ENCODE data around the gene CHN2.

Gene CHN2

DNA sequence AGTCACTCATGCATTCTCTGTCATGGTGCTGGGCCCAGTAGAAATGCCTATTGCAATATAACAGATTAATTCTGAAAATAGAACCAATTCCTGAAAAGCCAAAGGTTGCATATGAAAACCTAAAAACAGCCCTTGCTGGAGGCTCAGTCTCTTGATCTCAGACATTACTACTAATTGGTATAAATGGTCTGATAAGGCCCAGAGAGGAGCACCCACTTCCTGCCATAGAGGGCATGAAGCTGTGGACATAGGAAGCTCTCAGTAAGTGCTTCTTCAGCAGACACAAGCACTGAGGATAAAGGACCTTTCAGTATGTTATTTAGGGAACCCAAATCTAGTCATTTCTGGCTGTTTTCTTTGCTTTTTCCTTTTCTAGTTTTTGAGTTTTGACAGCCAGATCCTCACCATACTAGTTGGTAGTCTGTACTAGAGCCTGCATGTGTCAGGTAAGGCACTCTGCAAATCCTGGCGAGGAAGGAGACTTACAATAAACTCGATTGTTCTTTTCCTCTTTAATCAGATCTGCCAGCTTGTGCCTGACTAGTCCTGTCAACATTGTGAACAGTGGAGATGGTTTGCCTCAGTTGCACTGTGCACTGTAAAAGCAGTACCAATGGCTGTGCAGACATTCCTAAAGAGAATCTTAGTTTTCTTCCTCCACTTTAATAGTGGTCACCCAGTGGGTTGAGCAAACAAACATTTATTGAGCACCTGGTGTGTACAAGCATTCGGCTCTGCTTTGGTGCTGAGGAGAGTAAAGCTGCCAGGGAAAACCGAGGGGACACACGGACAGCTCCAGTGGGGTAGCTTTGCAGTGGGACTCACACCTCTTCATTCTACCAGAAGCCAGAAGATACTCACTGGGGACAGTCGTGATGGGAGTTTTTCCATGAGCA is 140.9 kb downstream of the CHN2 start:
- DNase-seq (ENCODE audit: low read depth in 2 of 2) = no peak

DNA sequence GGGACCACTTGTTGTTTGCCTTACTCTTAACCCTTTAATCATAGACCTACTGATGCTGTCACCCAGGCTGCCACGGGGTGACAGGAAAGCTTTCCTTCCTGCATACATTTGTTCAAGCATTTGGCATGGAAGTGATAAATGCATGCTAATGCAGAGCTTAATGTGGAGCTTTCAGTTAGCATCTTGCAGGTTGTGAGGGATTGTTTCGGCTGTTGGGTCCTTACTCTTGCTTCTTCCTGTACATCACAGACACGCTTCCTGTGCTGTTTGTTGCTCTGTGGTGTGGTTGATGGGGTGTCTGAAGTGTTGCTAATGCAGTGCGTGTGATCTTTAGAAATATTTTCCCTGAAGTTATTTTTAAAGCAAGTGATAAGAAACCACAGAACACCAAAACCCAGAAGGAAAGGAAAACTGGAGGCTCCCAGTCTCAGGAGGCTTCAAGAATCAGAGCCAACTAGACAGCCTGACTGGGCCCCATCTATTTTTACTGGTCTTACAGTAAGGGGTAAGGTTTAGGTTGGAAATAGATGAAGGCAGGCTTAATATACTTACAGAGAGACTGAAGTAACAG is 143.1 kb downstream of the CHN2 start:
- no peak for DNase-seq (ENCODE audit: low read depth in 2 of 2)

DNA sequence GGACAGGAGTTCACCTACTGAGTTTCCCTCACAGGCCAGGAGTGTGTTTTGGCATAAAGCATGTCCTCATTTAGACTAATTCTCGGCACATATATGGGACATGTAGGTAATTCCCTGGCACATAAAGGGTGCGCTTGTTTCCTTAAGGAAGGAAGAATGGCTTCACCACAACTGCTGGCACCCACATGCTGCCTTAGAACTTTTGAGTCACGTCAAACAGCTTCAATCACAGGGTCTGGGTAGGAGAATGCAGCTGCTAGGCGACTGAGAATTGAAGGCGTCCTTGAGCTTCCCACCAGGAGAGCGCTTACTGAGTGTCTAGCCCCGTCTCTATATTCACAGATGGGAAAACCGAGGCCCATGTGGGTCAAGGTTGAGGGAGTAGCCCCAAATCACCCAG is 146.1 kb downstream of the CHN2 start:
- no peak for DNase-seq (ENCODE audit: low read depth in 2 of 2)

DNA sequence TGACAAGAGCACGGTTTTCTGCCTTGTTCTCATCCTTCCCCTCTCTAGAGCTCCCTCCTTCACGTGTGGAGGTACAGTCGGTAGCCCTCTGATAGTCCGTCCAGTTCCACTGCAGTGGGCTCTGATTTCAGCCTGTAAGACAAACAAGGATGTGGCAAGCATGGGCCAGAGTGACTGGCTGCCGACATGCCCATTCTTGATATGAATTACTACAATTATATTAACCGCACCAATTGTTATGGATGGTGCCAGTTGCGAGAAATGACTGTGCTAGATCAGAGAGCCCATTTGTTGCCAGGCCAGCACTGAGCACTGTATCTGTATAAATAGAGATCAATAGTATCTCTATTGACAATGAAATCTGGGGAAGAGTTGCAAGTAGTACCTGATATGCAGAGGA is 146.6 kb downstream of the CHN2 start:
- DNase-seq (ENCODE audit: low read depth in 2 of 2) = no peak

DNA sequence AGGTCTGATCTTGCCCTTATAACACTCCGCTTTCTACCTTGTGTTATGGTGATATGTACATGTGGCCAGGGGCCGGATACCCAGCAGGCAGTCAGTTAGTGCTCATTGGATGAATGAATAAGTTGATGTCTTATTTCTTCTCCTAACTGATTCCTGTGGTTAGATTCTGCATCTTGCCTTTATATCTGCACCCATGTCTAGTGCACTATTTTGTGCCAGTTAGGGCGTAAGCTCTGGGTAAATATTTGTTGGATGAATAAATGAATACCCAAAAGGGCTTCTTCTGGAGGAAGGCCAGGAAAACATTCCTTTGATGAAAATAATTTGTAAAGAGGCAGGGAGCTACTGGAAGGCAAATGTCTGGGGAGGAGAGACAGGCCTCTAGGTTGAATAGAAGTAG is 148.2 kb downstream of the CHN2 start:
- no peak for DNase-seq (ENCODE audit: low read depth in 2 of 2)

DNA sequence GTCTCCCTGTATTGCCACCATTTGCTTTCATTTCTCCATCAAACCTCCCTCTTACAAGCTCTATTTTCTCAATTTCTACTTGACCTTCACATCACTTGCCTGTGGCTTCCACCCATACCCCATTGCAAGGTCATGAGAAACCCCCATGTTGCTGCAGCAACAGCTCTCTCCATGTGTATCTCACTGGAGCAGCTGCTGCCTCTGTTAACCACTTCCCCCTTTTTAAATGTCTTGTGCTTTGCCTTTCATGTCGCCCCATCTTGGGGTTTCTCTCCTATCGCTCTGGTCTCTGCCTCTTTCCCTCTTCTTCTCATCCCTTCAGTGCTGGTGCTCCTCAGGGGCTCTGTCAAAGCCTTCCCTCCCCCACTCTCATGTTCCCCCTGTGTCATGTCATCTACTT is 148.8 kb downstream of the CHN2 start:
- DNase-seq (ENCODE audit: low read depth in 2 of 2) = no peak

DNA sequence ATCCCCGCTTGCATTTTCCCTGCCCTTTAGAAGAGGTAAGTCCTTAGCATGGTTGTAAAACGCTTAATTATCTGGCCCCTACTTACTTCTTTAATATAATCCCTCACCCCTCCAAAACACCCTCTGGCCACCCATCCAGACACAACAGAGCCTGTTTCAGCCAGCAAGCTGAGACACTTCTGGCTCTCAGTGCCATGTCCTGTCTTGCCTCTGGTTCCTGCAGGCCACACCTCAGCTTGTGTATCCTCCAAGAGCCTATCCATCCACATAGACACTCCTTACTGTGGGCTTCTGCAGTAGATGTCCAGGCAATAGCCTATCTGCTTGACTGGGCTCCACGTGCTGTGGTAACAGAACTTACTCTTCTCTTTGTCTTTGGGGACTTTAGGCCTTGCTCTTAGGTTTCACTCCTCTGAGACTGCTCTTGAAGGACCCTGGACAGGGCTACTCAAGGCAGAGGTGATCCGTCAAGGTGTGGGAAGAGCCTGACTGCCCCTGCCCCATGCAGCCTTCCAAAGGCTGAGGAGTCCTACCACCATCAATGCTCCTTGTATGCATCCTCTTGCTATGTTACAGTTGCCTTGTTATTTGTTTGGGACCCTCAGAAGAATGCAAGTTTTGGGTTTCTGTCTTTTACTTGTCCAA is 149.9 kb downstream of the CHN2 start:
- no peak for DNase-seq (ENCODE audit: low read depth in 2 of 2)

DNA sequence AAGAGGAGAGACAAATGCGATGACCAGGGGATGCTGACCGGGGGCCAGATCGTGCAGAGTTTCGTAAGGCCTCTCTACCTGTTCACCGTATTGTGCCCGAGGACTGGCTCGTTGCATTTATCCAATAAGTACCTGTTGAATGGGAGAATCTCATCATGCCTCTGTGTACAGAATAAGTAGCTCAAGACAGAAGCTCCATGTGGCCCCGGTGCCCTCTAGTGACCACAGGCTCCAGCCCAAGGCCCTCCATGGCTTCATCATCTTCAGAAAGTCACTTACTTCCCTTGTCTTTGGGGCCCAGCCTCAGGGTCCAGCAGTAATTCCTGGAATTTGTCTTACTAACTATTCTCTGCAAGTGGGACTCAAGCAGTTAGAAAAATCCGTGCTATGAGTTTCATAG is 151.0 kb downstream of the CHN2 start:
- DNase-seq (ENCODE audit: low read depth in 2 of 2) = no peak

DNA sequence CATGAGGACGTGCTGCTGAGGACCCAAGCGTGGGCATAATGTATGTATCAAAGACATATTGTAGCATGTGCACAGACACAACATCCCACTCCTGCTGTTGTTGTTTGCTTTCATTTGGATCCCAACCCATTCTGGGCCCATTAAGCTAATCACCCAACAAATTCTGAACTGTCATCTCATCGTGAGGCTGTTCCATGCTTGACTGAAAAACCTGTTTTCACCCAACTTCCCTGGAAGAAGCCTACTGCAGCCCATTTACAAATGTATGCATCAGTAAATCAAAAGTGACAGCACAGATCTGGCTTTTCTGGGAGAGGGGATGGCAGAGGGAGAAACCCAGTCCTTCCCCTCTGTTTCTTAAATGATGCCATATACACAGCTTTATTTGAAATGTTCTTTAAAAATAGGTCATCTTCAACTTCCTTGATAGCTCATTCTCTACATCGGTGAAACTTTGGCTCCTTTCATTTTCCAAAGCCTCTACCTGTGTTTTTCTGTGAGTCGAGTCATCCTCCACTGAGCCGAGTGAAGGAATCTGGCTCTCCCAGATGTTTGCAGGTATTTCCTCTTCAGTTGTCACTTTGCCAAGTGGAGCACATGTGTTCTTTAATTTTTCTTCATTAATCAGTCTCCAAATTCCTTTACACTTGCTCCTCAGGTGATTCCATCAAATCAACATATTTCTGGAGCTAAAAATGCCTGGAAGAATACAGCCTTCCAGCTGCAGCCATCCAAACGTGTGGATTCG is 151.8 kb downstream of the CHN2 start:
- DNase-seq (ENCODE audit: low read depth in 2 of 2) = no peak

DNA sequence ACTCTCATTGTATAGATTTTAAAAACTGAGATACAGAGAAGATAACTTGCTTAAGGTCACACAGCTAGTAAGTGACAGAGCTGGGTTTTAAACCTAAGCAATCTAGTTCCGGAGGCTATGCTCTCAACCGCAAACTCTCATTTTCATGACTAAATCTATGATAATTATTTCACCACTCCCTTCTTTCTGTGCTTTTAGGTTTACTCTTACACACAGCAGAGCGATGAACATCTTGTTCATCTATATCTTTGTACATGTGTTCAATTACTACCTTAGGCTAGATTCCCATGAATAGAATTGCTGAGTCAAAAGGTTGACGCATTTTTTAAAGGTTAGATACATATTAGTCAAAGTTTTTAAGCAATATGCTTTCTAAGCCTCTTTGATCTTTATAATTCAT is 154.8 kb downstream of the CHN2 start:
- DNase-seq (ENCODE audit: low read depth in 2 of 2) = no peak

DNA sequence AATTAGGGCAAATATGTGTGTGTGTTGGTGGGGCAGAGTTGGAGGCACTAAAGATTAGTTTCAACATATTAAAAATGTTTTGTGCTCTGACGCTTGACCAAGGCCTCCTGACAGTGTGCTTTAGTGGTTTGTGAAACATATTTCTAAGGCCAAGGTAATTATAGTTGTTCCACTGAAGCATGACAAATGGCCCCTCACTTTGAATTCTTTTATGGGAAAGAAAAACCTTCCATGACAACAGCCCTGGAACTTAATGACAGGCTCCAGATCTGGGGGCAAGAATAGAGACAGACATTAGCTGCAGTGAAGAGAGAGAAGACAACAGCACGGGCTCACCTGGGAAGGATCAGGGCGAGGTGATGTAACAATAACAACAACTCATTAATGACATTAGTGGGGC is 155.8 kb downstream of the CHN2 start:
- no peak for DNase-seq (ENCODE audit: low read depth in 2 of 2)

DNA sequence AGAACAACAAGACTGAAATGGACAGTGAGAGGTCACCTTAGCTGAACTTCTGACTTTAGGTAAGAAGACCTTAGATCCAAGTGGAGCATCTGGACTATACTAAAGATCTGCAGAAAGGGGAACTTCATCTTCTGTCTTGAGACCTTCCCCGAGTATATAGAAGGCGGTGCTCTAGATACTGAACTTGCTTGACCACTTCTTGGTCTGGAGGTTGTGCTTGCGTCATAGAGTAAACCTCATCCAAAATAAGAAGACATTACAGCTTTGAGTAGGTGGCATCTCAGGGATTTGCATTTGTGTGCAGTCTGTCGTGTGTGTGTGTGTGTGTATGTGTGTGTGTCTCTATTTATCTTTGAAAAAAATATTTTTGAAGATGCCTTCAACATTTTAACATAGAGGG is 157.5 kb downstream of the CHN2 start:
- no peak for DNase-seq (ENCODE audit: low read depth in 2 of 2)

DNA sequence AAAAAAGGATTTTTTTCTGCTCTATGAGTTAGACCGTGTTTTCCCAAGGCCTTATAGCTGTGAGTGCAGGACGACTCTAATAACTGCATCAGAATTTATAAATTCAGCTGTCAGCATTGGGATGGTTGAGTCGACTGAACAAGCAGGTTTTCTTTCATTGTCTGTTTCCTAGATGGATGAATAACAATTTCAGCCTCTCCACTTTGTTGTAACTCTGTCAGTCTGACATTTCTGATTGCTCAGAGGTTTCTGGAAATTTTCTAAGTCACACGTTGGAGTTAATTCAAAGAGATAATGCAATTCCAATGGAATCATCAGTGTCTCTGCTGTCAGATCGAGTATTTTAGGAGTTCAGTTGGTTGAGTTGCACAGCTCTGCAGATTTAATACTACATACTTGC is 159.2 kb downstream of the CHN2 start:
- DNase-seq (ENCODE audit: low read depth in 2 of 2) = no peak

DNA sequence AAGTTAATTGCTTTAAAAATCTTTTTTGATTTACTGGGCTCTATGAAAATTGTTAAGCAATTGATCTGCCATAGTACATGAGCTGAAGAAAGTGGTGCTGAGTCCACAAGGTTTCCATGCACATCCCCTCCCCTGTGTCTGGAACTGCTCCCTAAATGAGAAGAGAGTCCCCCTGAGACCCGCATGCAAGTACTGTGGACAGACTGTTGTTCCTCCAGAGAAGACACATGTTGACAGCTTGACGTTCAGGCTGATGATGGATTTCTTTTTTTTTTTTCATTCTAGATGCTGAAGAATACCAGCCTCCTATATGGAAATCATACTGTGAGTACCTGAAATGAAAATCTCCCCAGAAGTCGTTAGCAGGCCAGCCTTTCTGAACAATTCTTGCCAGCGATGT is 159.8 kb downstream of the CHN2 start:
- no peak for DNase-seq (ENCODE audit: low read depth in 2 of 2)

DNA sequence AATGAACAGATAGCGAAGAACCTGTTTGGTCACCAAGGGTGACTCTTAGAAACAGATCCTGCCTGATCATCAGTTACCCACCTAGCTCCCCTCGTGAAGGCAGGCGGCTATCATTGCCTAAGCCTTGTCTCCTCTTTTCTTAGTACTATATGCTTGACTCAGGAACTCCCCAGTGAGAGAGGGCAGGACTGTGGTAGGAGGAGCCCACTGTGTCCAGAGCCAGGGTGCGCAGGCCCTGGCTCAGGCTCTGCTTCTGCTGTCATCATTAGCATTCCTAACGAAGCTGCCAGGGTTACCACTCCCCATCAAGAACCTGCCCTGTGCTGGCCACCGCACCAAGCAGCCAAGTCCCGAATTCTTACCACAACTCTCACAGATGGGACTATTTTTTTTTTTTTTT is 160.8 kb downstream of the CHN2 start:
- no peak for DNase-seq (ENCODE audit: low read depth in 2 of 2)

DNA sequence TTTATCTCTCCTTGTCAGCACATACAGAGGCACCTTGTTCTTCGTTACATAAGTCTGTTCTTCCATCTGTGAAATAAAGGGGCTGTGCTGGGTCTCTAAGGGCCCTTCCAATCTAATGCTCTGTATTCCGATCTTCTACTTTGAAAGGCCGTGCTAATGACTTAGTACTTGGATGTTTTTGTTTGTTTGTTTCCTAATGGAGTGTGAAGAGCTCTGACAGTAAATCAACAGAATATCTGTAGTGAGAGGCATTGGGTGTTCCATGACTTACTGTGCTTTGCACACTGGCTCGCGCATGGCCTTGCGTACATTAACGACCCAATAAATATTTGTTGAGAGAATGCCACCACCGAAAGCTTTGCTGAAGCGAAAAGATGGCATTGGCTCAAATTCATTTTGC is 162.1 kb downstream of the CHN2 start:
- DNase-seq (ENCODE audit: low read depth in 2 of 2) = no peak

DNA sequence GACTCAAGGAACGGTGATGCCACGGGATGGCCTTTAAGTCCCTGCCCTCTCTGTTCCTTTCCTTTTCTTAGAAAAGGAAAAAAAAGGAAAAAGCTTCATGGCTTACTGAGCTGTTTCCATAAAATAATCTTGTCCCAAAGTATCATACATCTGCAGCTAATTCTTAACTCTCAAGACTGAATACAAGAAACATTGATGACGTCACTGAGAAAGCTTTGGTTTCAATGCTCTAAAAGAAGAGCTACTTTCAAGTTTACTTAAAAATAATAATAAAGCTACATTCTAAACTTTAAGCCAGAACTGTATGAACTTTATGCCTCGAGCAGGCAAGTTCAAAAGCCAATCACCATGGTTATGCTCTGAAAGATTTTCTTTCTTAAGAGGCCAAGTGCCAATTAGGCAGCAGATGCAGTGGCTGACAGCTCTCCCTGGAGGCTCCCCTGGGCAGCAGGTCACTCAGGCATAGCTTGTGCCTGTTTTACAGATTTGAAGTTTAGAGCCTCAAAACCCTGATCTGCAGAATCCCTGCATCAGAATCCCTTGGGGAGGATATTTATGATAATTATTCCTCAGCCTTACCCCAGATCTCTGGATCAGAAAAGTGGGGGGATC is 165.0 kb downstream of the CHN2 start:
- DNase-seq (ENCODE audit: low read depth in 2 of 2) = no peak

DNA sequence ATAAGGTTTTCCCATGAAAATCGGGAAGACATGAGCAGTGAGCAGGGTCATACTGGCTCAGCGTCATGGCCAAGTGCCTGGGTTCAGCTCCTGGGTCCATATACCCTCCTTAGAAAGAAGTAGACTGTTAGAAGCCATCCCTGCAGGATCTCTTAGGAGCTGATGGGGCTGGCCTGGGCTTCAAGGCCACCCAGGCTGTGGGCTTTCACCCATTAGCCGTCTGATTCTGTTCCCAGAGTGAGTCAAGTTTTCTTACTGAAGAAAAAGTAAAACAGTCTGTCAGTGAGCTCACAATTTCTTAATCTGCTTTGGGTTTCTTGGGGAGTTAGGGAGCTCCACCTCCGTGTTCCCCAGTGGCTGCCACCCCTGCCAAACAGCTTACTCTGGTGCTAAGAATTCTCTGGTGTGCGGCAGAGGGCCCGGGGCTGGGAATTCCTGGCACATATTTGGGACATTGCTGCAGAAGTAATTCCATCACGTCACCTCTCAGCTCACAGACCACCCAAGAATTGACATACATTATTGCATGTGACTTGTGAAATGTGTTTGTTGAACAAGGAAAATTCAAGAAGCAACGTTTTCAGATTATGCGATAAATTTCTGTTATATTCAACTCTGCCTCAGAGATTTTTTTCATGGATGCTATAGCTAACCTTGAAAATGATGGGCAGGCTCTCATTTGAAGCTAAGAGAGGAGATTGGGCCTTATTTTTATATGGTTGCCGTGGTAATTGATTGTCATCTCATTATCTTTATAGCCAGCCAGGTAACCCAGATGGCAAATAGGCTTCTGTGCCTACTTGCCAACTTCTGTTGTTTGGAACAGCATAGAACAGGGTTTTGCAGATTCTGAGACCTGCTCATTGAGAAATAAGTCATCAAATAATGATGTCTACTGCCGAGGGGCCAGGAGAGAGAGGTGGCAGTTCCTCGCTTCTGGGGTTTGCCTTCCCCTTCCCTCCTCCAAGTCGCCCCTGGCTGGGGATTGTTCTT is 166.4 kb downstream of the CHN2 start:
- DNase-seq (ENCODE audit: low read depth in 2 of 2) = no peak

DNA sequence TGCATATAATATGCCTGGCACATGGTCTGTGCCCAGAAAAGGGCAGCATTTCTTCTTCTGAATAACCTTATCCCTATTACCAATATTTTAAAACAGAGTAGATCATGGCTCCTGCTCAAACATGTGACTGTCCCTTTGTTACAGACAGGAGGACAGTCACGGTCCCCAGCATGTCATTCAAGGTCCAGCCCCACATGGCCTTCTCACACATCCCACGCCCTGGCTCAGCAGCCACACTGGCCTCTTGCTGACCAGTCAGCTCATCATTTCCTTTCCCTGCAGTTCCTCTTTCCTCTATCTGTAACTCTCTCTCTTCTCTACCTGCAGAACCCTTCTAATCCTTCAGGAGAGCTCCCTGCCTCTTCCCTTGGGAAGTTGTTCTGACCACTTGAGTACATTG is 167.8 kb downstream of the CHN2 start:
- no peak for DNase-seq (ENCODE audit: low read depth in 2 of 2)

DNA sequence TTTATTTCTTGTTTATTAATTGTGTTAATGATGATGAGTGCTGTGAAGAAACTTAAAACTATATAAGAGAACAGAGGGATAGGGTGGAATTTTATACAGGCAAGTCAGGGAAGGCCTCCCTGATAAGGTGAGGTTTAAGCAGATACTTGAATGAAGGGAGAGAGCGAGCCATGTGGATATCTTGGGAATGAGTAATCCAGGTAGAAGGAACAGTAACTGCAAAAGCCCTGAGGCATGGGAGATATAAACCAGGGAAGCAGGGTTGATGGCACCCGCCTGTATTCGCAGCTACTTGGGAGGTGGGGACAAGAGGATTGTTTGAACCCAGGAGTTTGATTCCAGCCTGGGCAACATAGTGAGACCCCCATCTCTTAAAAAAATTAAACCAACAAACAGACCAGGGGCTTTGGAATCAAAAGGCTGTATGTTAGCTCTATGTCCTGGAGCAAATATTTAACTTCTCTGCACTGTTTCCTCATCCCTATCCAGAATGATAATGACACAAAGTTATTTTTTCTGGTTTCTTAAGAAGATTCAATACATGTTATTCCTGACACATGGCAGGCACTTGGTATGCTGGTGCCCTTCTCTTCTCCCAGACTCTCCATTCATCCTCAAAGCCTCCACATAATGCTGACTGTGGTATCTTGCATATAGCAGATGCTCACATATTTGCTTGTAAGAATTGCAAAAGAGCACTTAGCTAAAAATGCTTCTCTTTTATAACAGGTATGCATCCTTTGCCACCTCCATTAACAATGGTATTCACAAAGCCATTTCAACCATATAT is 169.3 kb downstream of the CHN2 start:
- no peak for DNase-seq (ENCODE audit: low read depth in 2 of 2)

All from stimulated activated CD4-positive, alpha-beta T cell treated with anti-CD3 and anti-CD28 coated beads, Interleukin-15, amount 100 ng/mL, for 48 hours (primary cell).